GM18507 (cell line): ENCODE measurements around the gene FMO5.
A peak's percentile ranks its signal among the peaks of the same experiment; 100 is the strongest.
"Not testable (repeated sequence)": the region's sequence is repeated elsewhere in the genome, so short reads cannot be mapped to it uniquely, and the experiment has no call there.

Experiments used
- DNase-seq: peaks from one replicate; pipeline ENCODE4 v3.0.0; 2011; ENCODE audit warnings: low read depth; ENCODE audit not compliant: insufficient read length; ENCODE audit errors: extremely low spot score
- FAIRE-seq: peaks from 2 replicates; lab custom pipeline; 2011; peaks lifted over from hg19 to GRCh38; lab: Jason Lieb, UNC

The FMO5 gene

GRCh38 chr1:147209825-147210821 lies 15.0 kb downstream of the FMO5 start:
- DNase-seq (no peak), FAIRE-seq (no peak)

DNA sequence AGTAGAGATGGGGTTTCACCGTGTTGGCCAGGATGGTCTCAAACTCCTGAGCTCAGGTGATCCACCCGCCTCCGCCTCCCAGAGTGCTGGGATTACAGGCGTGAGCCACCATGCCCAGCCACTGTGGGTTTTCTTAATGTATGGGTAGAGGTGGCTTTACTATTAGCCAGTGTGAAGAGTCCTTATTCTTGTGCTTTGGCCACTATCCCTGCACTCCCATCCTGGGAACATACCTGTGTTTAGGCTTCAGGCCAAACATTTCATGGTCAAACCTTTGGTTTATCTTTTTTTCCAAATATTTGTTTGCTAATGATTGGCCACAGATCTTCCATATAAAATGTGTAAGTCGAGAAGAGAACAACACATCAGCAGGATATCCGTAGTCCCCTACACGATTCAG lies 16.5 kb downstream of the FMO5 start:
- FAIRE-seq, result no peak

DNA sequence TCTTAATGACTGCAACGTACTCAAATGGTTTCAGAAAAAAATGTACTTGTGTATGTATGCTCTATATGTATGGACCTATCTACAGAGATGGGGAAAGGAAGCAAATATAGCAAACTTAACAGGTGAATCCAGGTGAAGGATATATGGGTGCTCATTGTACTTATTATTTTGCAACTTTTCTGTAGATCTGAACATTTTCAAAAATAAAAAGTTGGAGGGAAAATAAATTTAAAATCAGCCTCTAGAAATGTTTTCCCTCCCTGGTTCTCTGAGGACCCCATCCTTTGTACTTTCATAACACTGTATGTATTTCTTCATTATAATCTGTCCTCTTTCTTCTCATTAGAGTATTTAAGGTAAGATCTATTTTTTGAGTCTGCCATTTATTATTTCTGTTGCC lies 17.9 kb downstream of the FMO5 start:
- DNase-seq (no peak), FAIRE-seq (no peak)

More for the DNA sequence above, 16.5 kb downstream of the FMO5 start:
- DNase-seq, result no peak

GRCh38 chr1:147204080-147204479 lies 21.1 kb downstream of the FMO5 start:
- peak; percentile 12 for FAIRE-seq
- DNase-seq, result no peak

DNA sequence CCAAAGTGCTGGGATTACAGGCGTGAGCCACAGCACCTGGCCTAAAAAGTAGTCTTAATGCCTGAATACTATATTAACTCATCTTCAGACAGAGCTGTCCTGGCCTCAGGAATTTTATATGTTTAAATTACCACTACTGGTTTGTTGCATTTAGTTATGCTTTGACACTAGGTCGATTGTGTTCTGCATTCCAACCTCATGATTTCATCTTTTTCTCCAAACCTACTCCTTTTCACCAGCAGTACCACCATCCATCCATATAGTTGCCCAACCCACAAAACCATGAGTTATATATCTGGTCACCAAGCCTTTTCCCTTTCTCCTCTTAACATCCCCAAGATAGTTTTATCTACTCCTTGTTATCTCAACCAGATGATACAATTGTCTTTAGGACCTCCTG lies 22.6 kb downstream of the FMO5 start:
- no peak for FAIRE-seq

GRCh38 chr1:147201786-147202185 lies 23.4 kb downstream of the FMO5 start:
- no peak for DNase-seq
- FAIRE-seq, result no peak

More for the DNA sequence above, 22.6 kb downstream of the FMO5 start:
- DNase-seq, result no peak

DNA sequence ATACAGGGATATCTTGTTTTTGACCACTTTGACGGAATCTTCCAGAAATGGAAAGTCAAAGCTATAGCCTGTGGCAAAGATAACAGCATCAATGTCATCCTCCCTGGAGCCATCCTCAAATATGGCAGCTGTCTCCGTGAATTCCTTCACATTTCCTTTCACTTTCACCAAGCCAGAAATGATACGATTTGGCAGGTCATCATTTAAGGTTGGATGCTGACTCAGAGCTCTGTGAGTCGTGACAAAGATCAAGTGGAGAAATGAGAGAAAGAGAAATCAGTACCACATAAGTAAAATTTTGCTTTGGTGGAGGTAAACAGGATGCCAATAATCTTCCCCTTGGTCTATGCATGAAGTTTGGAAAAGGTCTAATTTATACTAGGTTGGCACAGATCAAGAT lies 23.9 kb downstream of the FMO5 start:
- FAIRE-seq (no peak), DNase-seq (no peak)

DNA sequence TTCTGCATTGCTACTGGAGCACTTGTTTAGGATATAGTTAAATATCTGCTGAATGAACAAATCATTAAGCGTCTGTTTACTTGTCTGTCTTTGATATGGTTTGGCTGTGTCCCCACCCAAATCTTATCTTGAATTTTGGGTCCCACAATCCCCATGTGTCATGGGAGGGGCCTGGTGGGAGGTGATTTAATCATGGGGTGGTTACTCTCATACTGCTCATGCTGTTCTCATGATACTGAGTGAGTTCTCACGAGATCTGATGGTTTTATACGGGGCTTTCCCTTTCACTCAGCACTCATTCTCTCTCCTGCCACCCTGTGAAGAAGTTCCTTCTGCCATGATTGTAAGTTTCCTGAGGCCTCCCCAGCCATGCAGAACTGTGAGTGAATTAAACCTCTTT lies 27.8 kb downstream of the FMO5 start:
- FAIRE-seq, result not testable (repeated sequence)

DNA sequence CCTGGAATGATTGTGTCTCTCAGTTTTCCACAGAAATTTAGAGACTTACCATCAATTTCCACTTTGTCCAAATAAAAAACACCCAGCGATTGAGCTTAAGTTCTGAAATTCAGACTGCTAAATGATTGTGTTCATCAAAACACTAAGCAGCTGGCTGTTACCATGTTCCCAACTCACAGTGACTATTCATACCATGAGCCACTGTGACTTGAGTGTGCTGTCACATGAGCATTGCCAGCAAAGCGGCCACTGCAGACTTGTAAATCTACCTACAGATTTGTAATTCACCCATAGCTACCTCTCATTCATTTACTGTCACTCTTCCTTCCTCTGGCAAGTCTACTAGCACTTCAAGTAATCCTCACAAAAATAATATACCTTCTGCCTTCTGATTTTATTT lies 35.6 kb downstream of the FMO5 start:
- FAIRE-seq, result no peak

More for the DNA sequence above, 27.8 kb downstream of the FMO5 start:
- not testable (repeated sequence) for DNase-seq

DNA sequence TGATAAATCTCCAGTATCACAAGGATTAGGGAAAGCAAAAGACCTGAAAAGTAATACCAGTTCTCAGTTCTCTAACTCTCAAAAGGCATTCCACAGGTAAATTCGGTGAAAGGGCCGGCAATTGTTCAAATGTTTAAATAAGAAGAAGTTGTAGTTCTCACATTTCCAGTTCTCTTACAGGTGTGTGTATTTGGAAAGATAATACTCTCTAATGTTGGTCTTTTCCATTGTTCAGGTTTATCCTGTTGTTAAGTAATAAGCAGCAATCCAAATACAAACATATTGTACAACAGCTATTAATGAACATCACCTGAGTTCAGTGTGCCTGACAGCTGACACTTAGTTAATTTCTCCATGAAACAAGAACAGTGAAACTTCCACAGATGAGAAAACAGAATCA lies 39.7 kb downstream of the FMO5 start:
- FAIRE-seq, result no peak
- DNase-seq, result no peak

More for the DNA sequence above, 35.6 kb downstream of the FMO5 start:
- no peak for DNase-seq

DNA sequence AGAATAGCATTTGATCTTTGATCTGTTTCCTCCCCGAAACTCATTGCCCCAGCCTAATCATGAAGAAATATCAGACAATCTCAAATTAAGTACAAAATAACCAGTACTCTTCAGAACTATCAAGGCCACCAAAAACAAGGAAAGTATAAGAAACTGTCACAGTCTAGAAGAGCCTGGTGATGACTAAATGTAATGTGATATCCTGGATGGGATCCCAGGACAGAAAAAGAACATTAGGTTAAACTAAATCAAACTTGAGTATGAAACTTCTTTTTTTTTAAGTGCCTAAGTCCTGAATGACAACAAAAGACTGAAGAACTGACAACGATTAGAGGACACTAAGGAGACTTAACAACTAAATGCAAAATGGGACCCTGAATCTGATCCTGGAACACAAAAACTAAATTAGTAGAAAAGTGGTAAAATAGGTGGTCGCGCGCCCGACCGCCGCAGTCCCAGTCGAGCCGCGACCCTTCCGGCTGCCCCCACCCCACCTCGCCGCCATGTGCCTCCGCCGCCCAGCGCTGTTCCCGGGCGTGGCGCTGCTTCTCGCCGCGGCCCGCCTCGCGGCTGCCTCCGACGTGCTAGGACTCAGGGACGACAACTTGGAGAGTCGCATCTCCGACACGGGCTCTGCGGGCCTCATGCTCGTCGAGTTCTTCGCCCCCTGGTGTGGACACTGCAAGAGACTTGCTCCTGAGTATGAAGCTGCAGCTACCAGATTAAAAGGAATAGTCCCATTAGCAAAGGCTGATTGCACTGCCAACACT lies 47.3 kb downstream of the FMO5 start:
- no peak for FAIRE-seq
- DNase-seq, result no peak

DNA sequence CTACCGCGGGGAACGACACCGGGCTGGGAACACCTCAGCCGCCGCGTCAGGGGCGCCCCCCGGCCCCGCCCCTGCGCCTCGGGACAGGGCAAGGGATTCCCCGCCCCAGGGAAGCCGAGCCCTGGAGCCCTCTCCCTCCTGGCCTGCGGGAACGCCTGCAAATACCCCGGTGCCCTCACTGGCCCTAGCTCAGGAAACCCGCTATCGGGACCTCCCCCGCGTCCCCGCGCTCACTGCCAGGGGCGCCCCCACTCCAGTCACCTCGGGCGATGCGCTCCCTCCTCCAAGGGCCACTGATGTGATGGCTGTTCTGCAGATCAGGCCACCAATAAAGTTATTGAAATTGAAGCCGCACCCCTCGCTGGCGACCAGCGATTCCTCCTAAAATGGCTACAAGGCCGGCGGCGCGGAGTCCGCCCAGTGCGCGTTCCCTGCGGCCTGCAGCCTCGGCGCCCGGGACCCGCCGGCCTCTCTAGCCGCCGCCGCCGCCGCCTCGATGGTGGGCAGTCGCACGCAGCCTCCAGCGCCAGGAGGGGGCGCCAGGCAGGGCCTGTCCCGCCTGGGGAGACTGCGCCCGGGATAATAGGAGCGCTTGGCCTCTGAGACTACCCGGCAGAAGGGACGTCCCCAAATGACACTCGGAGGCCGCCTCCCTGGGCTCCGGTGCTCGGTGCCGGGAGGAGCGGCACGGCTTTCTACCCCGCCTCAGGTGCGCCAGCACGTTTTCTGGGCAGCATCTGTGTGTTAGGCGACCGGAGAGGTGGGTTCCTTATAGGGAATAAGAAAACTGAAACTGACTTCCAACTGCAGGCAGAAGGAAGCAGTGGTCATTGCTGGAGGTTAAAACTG lies 52.7 kb downstream of the FMO5 start, which contains the start of gene PRKAB2:
PRKAB2 (minus strand) TSS at position 303 of the 849 bp plus-strand sequence. CDS start 326 bp downstream, outside the sequence.
- peak; percentile 81 for FAIRE-seq
- peak; percentile 86 for DNase-seq

GRCh38 chr1:147171399-147172167 lies 53.6 kb downstream of the FMO5 start:
- FAIRE-seq (peak; percentile 18), DNase-seq (no peak)

DNA sequence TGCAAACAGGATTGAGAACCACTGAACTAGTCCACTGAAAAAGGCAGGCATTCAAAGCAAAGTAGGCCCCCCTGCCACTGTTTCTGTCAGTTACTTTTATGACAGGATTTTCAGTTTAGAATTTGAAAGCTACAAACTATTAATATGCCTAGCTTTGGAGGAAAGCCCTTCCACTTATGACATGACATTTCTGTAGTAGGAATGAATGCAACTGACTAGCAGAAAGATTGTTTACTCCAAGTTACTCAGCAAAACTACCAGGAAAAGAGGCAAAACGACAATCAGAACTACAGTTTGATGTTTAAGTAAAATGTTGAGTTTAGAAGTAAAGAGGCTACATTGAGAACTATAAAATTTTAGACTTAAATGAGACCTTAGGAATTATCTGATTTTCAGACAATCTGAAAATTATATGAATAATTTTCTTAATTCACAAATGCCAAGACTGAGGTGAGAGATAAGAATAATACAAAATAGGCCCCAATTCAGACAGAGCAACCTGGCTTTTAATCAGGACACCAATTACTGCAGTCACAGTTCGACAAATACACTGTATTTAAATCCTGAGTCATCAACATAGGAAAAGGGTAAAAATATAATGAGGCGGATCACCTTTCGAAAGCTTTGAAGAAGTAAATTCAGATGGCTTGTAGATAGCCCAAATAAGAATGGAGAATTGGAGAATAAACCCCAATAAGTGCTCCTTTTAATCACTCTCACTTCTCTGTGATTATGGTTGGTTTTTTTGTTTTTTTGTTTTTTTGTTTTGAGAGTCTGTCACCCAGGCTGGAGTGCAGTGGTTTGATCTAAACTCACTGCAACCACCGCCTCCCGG lies 55.1 kb downstream of the FMO5 start:
- FAIRE-seq (no peak), DNase-seq (no peak)

- DNase-seq (no peak), FAIRE-seq (no peak)
Observed at GRCh38 chr1:147169171-147169570, 56.0 kb downstream of the FMO5 start.

GRCh38 chr1:147168626-147169058 lies 56.5 kb downstream of the FMO5 start:
- no peak for DNase-seq
- FAIRE-seq, result no peak

- no peak for FAIRE-seq
Observed at GRCh38 chr1:147167365-147167764, 57.8 kb downstream of the FMO5 start.

DNA sequence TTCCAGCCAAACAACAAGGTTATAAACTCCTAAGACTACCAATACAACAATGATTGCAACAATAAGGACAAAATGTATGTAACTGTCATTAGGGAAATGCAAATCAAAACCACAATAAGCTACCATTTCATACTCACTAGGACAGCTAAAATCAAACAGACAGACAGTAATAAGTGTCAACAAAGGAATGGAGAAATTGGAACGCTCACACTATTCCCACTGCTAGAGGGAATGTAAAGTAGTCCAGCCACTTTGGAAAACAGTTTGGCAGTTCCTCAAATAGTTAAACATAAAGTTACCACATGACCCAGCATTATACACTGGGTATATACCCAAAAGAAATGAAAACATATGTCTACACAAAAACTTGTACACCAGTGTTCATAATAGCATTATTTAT lies 62.1 kb downstream of the FMO5 start:
- no peak for FAIRE-seq
- no peak for DNase-seq

More at GRCh38 chr1:147167365-147167764, 57.8 kb downstream of the FMO5 start:
- no peak for DNase-seq
